HG02678 (cell line): ENCODE data around the gene SENP3.

Experiments
- ATAC-seq: cut with Tn5 transposase; IDR thresholded peaks from one replicate; pipeline ENCODE4 v1.9.1; 2021; ENCODE audit warnings: mild to moderate bottlenecking, moderate library complexity; ENCODE audit not compliant: unreplicated experiment

Gene SENP3

GRCh38 chr17:7555320-7555948, 6.3 kb upstream of the SENP3 start:
- ATAC-seq: no peak

- no peak for ATAC-seq
Measured at GRCh38 chr17:7556627-7557026, 5.1 kb upstream of the SENP3 start.

GRCh38 chr17:7557147-7557764, 4.5 kb upstream of the SENP3 start:
- no peak for ATAC-seq

GRCh38 chr17:7557775-7558543, 3.8 kb upstream of the SENP3 start:
- ATAC-seq: peak; percentile 27

- ATAC-seq: no peak
Measured at GRCh38 chr17:7558544-7559319, 3.0 kb upstream of the SENP3 start, which contains the start of gene TNFSF13. TNFSF13 (plus strand) TSS chr17:7558750; CDS start chr17:7559040, 290 bp downstream.

- no peak for ATAC-seq
Measured at GRCh38 chr17:7559320-7560171, 2.2 kb upstream of the SENP3 start.

- ATAC-seq: no peak
Measured at GRCh38 chr17:7560172-7561027, 1.3 kb upstream of the SENP3 start.

GRCh38 chr17:7561028-7561575, 617 bp upstream of the SENP3 start:
- peak; percentile 46 for ATAC-seq

- ATAC-seq: peak; percentile 9
Measured at GRCh38 chr17:7562208-7562605, 488 bp downstream of the SENP3 start.

- no peak for ATAC-seq
Measured at GRCh38 chr17:7563115-7563869, 1.6 kb downstream of the SENP3 start.

GRCh38 chr17:7569571-7569970, 7.9 kb downstream of the SENP3 start:
- ATAC-seq: no peak

GRCh38 chr17:7570351-7570750, 8.6 kb downstream of the SENP3 start:
- ATAC-seq: no peak

- ATAC-seq: no peak
Measured at GRCh38 chr17:7572338-7572587, 10.5 kb downstream of the SENP3 start.

GRCh38 chr17:7572588-7573323, 11.0 kb downstream of the SENP3 start:
- peak; percentile 87 for ATAC-seq

- ATAC-seq: no peak
Measured at GRCh38 chr17:7573324-7574080, 11.8 kb downstream of the SENP3 start.

GRCh38 chr17:7574176-7574953, 12.6 kb downstream of the SENP3 start:
- no peak for ATAC-seq
